ENCODE measurements around the gene S100A7. TPM values are rescaled to one million over a fixed set of nuclear protein-coding genes. Genes with fewer than 3 reads are reported as not detected.

Gene S100A7
- total and polyA plus RNA-seq, 2 of the 8 experiments (the other 6 are each of a cell fraction or from before 2014, with no cell fraction given): not detected

DNA sequence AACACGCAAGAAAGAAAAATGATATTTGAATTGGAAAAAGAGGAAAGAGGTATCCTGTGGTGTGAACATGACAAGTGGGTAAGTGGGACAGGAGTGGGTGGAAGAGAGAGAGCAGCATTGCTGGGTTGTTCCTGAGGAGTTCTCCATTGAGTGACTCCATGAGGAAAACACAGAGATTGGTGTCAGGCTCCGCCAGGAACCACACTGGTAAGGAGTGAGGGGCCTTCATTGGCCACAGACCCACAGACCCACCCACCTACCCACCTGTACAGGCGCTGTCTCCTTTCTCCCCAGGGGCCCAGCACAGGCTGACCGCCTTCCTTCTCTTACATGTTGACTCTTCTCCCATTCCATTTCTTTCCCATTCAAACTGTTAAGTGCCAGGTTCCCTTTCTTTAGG is 23.2 kb downstream of the S100A7 start:
- H3K9ac ChIP-seq (replicated peaks in 1 of 4; ENCODE audit: extremely low read depth in 1 of 4, low read depth in 3 of 4, low read length in 3 of 4): no peak overlapping the region
- H4K20me1 ChIP-seq (replicated peaks in 1 of 2; ENCODE audit: control insufficient read depth in 1 of 2, insufficient read depth in 2 of 2, low read length in 2 of 2): no peaks in the 10 kb centered on the region
- H3K79me1 ChIP-seq (ENCODE audit: low read depth, low read length): no peaks in the 10 kb centered on the region
- H2BK12ac ChIP-seq (ENCODE audit: low read depth, low read length): no peak overlapping the region
- ChIA-PET POLR2A (ENCODE audit: partially characterized antibody) (no interaction called here), CTCF (ENCODE audit: partially characterized antibody) (interaction anchor here (0.7 kb wide), 1 partner anchor 84 kb away, joined by 3 read pairs; no protein-coding TSS in a partner anchor)
- H4K91ac ChIP-seq (replicated peaks; ENCODE audit: insufficient read length, low read length): no peak overlapping the region
- WGBS, 2 experiments (ENCODE audit: extremely low coverage in 1 of 2, insufficient coverage in 1 of 2, insufficient read length in 1 of 2, insufficient replicate concordance in 2 of 2, low coverage in 1 of 2, low lambda C conversion rate in 2 of 2, missing lambda C conversion rate in 1 of 2): 92% methylated on average over 4 of the region's 4 CpGs; no CpG with 5 or more reads in 1 of the 2 experiments
- H3K4ac ChIP-seq (replicated peaks; ENCODE audit: insufficient read length, low read depth, low read length): no peak overlapping the region
- no peak overlapping the region for H2AFZ ChIP-seq (ENCODE audit: low read length)
- H3K18ac ChIP-seq (ENCODE audit: extremely low read depth, low read length): no peak overlapping the region
- no peak overlapping the region for H3K4me3 ChIP-seq (ENCODE audit: extremely low read depth in 1 of 4, insufficient read depth in 2 of 4, low read depth in 3 of 4, low read length in 4 of 4)
- no peak overlapping the region for H2AK5ac ChIP-seq (ENCODE audit: low read depth, low read length)
- no peak overlapping the region for H4K5ac ChIP-seq (ENCODE audit: insufficient read length, low read depth, low read length)
- H3K23me2 ChIP-seq (ENCODE audit: low read depth, low read length): no peaks in the 10 kb centered on the region
- H3K4me1 ChIP-seq (replicated peaks in 1 of 4; ENCODE audit: control insufficient read depth in 3 of 4, insufficient read depth in 4 of 4, low read length in 3 of 4): no peaks in the 10 kb centered on the region
- no peak overlapping the region for H3K27ac ChIP-seq (ENCODE audit: low read depth, low read length)
- H3K14ac ChIP-seq (ENCODE audit: insufficient read length): no peak overlapping the region
- no peak for DNase-seq (ENCODE audit: low read depth in 1 of 2, low spot score in 2 of 2)
- H3K9me3 ChIP-seq (ENCODE audit: insufficient read depth in 2 of 2, low read depth in 1 of 2, low read length in 1 of 2): no peaks in the 10 kb centered on the region
- H3K56ac ChIP-seq (replicated peaks; ENCODE audit: insufficient read length, low read depth, low read length): no peak overlapping the region
- H2BK5ac ChIP-seq (ENCODE audit: low read depth, low read length): no peak overlapping the region
- no peaks in the 10 kb centered on the region for H3K79me2 ChIP-seq (ENCODE audit: control insufficient read depth in 1 of 2, insufficient read depth in 2 of 2, low read length in 2 of 2)
- no peak overlapping the region for H2BK120ac ChIP-seq (replicated peaks; ENCODE audit: low read depth, low read length)
- FAIRE-seq: no peak
- H2BK20ac ChIP-seq (ENCODE audit: low read length): no peak overlapping the region
- no peak overlapping the region for H4K8ac ChIP-seq (ENCODE audit: extremely low read depth, insufficient read depth, low read length)
- H3K27me3 ChIP-seq (replicated peaks in 1 of 4; ENCODE audit: control insufficient read depth in 3 of 4, extremely low read depth in 1 of 4, insufficient read depth in 3 of 4, low read length in 3 of 4): no peaks in the 10 kb centered on the region
- H3K4me2 ChIP-seq (ENCODE audit: insufficient read depth in 1 of 2, low read depth in 2 of 2, low read length in 2 of 2): no peak overlapping the region
- no peak overlapping the region for H3K23ac ChIP-seq (ENCODE audit: insufficient read length)
- no peak overlapping the region for H2BK15ac ChIP-seq (ENCODE audit: low read length)
- no peaks in the 10 kb centered on the region for H3K36me3 ChIP-seq (ENCODE audit: control insufficient read depth in 2 of 4, insufficient read depth in 4 of 4, low read length in 3 of 4)
- no peak for TF ChIP-seq RNF2 (IDR thresholded peaks at IDR 0.05; ENCODE audit: borderline replicate concordance, low read depth, low read length, missing control alignments, poor library complexity, severe bottlenecking)
- no peak for TF ChIP-seq BCL11A (IDR thresholded peaks at IDR 0.05; ENCODE audit: low read depth in 2 of 2, low read length in 2 of 2)

All from H1 (cell line).